SK-N-SH (cell line): ENCODE data around the gene FAM107B. TPM values are rescaled to one million over a fixed set of nuclear protein-coding genes. Genes with fewer than 3 reads are reported as not detected.

Source experiments
- CTCF ChIA-PET: fragments of 300-600, 350-600 bp; formaldehyde crosslinking; extraction: SDS; loops from one replicate; lab custom pipeline; 2021; lab: Yijun Ruan, JAX
- POLR2A ChIA-PET: fragments of 350-600 bp; sonication (Branson Sonifier 250); formaldehyde crosslinking; extraction: SDS; loops from one replicate; lab custom pipeline; 2020; ENCODE audit warnings: antibody characterized with exemption, inconsistent platforms; lab: Yijun Ruan, JAX
- DNase-seq: peaks from one replicate; pipeline ENCODE4 v3.0.0; 2012
- H2AFZ ChIP-seq: fragments of 200-600 bp; sonication (generic); 2 replicates; pipeline ENCODE4 v1.8.1; 2016; ENCODE audit warnings: antibody characterized with exemption, mild to moderate bottlenecking, low read depth
- H3F3A ChIP-seq: fragments of 200-600 bp; sonication (generic); replicated peaks from 2 replicates; pipeline ENCODE3; 2016; ENCODE audit warnings: antibody characterized with exemption, mild to moderate bottlenecking; ENCODE audit not compliant: insufficient read depth
- H3K27ac ChIP-seq, 2 experiments: fragments of 200-500 bp in 1 of 2; fragments of 200-600 bp in 1 of 2; sonication (Bioruptor generic) in 1 of 2; sonication (generic), shearing (Covaris generic) in 1 of 2; 2 replicates each; pipeline versions ENCODE4 v1.5.1 to v1.6.1; 2014 to 2016; ENCODE audit warnings: low read depth in 2 of 2, inconsistent platforms in 1 of 2, low read length in 1 of 2, mild to moderate bottlenecking in 1 of 2, mixed read lengths in 1 of 2
- H3K27me3 ChIP-seq: fragments of 200-600 bp; sonication (generic), shearing (Covaris generic); 2 replicates; pipeline ENCODE4 v1.6.1; 2016; ENCODE audit warnings: mixed run types; ENCODE audit not compliant: insufficient read depth
- H3K36me3 ChIP-seq, 2 experiments: fragments of 200-500 bp in 1 of 2; fragments of 200-600 bp in 1 of 2; sonication (Bioruptor generic) in 1 of 2; sonication (generic) in 1 of 2; replicated peaks in 1 of 2; 2 replicates each; pipeline versions ENCODE3 to v1.5.1; 2014 to 2016; ENCODE audit warnings: low read length in 1 of 2, mild to moderate bottlenecking in 1 of 2; ENCODE audit not compliant: insufficient read depth in 2 of 2, control insufficient read depth in 1 of 2
- H3K4me1 ChIP-seq, 2 experiments: fragments of 200-500 bp in 1 of 2; fragments of 200-600 bp in 1 of 2; sonication (Bioruptor generic) in 1 of 2; sonication (generic), shearing (Covaris generic) in 1 of 2; 2 replicates each; pipeline versions ENCODE4 v1.5.1 to v1.6.1; 2014 to 2016; ENCODE audit warnings: low read depth in 1 of 2, low read length in 1 of 2, mixed run types in 1 of 2; ENCODE audit not compliant: insufficient read depth in 2 of 2, control insufficient read depth in 1 of 2
- H3K4me2 ChIP-seq: fragments of 200-600 bp; sonication (generic), shearing (Covaris generic); 2 replicates; pipeline ENCODE4 v1.6.1; 2017; ENCODE audit warnings: mixed run types
- H3K4me3 ChIP-seq, 2 experiments: fragments of 200-500 bp in 1 of 2; fragments of 200-600 bp in 1 of 2; sonication (Bioruptor generic) in 1 of 2; sonication (generic), shearing (Covaris generic) in 1 of 2; 2 replicates each; pipeline versions ENCODE4 v1.5.1 to v1.8.1; 2014 to 2016; ENCODE audit warnings: low read depth in 2 of 2, inconsistent platforms in 1 of 2, low read length in 1 of 2, mild to moderate bottlenecking in 1 of 2, mixed read lengths in 1 of 2, moderate library complexity in 1 of 2
- H3K79me2 ChIP-seq: fragments of 200-600 bp; sonication (generic); 2 replicates; pipeline ENCODE4 v1.8.1; 2017; ENCODE audit warnings: mild to moderate bottlenecking; ENCODE audit not compliant: insufficient read depth
- H3K9ac ChIP-seq: fragments of 200-600 bp; sonication (generic); 2 replicates; pipeline ENCODE4 v1.6.1; 2017; ENCODE audit warnings: mixed run types
- H3K9me2 ChIP-seq: fragments of 200-600 bp; sonication (generic); 2 replicates; pipeline ENCODE4 v1.6.1; 2017; ENCODE audit warnings: mixed run types
- H3K9me3 ChIP-seq: fragments of 200-600 bp; sonication (generic); 2 replicates; pipeline ENCODE4 v1.6.1; 2017; ENCODE audit warnings: mixed run types, mild to moderate bottlenecking, moderate library complexity
- H4K20me1 ChIP-seq: fragments of 200-600 bp; sonication (generic); 2 replicates; pipeline ENCODE4 v1.6.1; 2017; ENCODE audit warnings: mild to moderate bottlenecking, mixed run types; ENCODE audit not compliant: insufficient read depth
- ELF1 ChIP-seq: IDR thresholded peaks from 2 replicates; pipeline ENCODE4 v1.4.0; 2012
- EP300 ChIP-seq, 2 experiments: IDR thresholded peaks; 2 replicates each; pipeline versions ENCODE4 v1.4.0 to v1.6.1; 2012; ENCODE audit warnings: borderline replicate concordance in 1 of 2, low read depth in 1 of 2, low read length in 1 of 2
- EZH2phosphoT487 ChIP-seq: fragments of 200-600 bp; sonication (generic); IDR thresholded peaks from 2 replicates; pipeline ENCODE4 v1.6.1; 2017; ENCODE audit warnings: low read depth, mixed run types, mild to moderate bottlenecking, antibody characterized with exemption, moderate library complexity, borderline replicate concordance
- GABPA ChIP-seq: IDR thresholded peaks from 2 replicates; pipeline ENCODE4 v1.4.0; 2012; ENCODE audit warnings: low read depth, mild to moderate bottlenecking
- IRF3 ChIP-seq: fragments of 150-350 bp; IDR thresholded peaks from 2 replicates; pipeline ENCODE4 v1.6.1; 2016; ENCODE audit warnings: mild to moderate bottlenecking, low read depth, low read length
- JUND ChIP-seq: IDR thresholded peaks from 2 replicates; pipeline ENCODE4 v1.4.0; 2012
- PBX3 ChIP-seq: IDR thresholded peaks from 2 replicates; pipeline ENCODE4; 2012
- RXRA ChIP-seq: IDR thresholded peaks from 2 replicates; pipeline ENCODE4 v1.4.0; 2012; ENCODE audit warnings: low read depth, mild to moderate bottlenecking, borderline replicate concordance
- TEAD4 ChIP-seq: IDR thresholded peaks from 2 replicates; pipeline ENCODE4 v1.4.0; 2012; ENCODE audit warnings: mild to moderate bottlenecking, borderline replicate concordance; ENCODE audit not compliant: insufficient read depth
- WGBS: methylation state at CpG from one replicate; pipeline ENCODE4 v1.1.6; 2017; ENCODE audit warnings: low lambda C conversion rate; 5-methylcytosine and 5-hydroxymethylcytosine counted together
- polyA plus RNA-seq, 3 experiments: library from polyadenylated mRNA; depleted of rRNA; stranded (reverse); fragments of >200 nt; gene quantifications; 2 replicates each; pipeline ENCODE4 v1.2.3, GENCODE V29; 2012
- TF ChIP-seq, protein P1 (sequence below): IDR thresholded peaks from 2 replicates; pipeline ENCODE4 v1.6.1; 2012; ENCODE audit warnings: mild to moderate bottlenecking, low read depth, low read length, moderate library complexity
- TF ChIP-seq, protein P2 (sequence below): IDR thresholded peaks from 2 replicates; pipeline ENCODE4 v1.4.0; 2012; ENCODE audit warnings: low read depth, borderline replicate concordance
- TF ChIP-seq, protein P3 (sequence below): fragments of 200-600 bp; sonication (generic); IDR thresholded peaks from 2 replicates; pipeline ENCODE4 v1.6.1; 2017; ENCODE audit warnings: antibody characterized with exemption, mild to moderate bottlenecking, moderate library complexity

The FAM107B gene
- polyA plus RNA-seq, 1 of the 3 experiments (the other 2 are of a cell fraction), result 1.0 TPM

GRCh38 chr10:14491811-14492210 is 282.9 kb downstream of the FAM107B start (continued):
- TF ChIP-seq PBX3 (no peak), EZH2phosphoT487 (no peak), IRF3 (no peak)

DNA sequence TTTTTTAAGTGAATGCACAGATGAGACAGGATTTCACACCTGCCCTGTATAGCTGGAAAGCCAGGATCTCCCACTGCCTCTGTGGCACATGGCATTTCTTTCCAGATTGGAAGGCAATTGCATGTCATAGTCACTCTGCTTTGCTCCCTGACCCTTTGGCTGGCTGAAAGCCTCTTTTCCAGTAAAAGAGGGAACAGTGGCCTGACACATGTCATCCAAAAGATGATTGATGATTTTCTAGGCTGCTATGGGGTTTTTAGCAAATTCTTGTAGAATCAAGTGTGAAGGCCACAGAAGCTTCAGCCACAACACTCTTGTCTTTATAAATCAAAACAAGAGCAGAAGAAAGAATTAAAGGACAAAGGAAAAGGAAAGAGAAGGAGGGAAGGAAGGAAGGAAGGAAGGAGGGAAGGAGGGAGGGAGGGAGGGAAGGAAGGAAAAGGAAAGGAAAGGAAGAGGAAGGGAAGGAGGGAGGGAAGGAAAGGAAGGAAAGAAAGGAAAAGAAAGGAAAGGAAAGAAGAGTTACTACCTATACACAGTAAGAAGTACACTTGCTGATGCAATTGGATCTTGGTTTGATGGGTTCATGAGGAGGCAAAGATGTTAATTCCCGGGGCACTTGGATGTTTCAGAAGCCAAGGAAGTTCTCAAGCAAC is 285.0 kb downstream of the FAM107B start:
- H3K9ac ChIP-seq, result no peak overlapping the region
- H3K9me3 ChIP-seq, result no peaks in the 10 kb centered on the region
- no peaks in the 10 kb centered on the region for H4K20me1 ChIP-seq
- H2AFZ ChIP-seq, result no peak overlapping the region
- WGBS, result 14% methylated on average over 1 of the region's 1 CpG
- H3K79me2 ChIP-seq, result no peaks in the 10 kb centered on the region
- no peak overlapping the region for H3K27ac ChIP-seq
- H3F3A ChIP-seq, result no peaks in the 10 kb centered on the region
- no peak for DNase-seq
- no peaks in the 10 kb centered on the region for H3K4me1 ChIP-seq
- TF ChIP-seq, protein P1, sequence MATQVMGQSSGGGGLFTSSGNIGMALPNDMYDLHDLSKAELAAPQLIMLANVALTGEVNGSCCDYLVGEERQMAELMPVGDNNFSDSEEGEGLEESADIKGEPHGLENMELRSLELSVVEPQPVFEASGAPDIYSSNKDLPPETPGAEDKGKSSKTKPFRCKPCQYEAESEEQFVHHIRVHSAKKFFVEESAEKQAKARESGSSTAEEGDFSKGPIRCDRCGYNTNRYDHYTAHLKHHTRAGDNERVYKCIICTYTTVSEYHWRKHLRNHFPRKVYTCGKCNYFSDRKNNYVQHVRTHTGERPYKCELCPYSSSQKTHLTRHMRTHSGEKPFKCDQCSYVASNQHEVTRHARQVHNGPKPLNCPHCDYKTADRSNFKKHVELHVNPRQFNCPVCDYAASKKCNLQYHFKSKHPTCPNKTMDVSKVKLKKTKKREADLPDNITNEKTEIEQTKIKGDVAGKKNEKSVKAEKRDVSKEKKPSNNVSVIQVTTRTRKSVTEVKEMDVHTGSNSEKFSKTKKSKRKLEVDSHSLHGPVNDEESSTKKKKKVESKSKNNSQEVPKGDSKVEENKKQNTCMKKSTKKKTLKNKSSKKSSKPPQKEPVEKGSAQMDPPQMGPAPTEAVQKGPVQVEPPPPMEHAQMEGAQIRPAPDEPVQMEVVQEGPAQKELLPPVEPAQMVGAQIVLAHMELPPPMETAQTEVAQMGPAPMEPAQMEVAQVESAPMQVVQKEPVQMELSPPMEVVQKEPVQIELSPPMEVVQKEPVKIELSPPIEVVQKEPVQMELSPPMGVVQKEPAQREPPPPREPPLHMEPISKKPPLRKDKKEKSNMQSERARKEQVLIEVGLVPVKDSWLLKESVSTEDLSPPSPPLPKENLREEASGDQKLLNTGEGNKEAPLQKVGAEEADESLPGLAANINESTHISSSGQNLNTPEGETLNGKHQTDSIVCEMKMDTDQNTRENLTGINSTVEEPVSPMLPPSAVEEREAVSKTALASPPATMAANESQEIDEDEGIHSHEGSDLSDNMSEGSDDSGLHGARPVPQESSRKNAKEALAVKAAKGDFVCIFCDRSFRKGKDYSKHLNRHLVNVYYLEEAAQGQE, result no peak
- TF ChIP-seq GABPA, result no peak
- TF ChIP-seq TEAD4, result no peak
- TF ChIP-seq EZH2phosphoT487, result no peak
- TF ChIP-seq JUND, result no peak
- no peak for TF ChIP-seq RXRA
- no peak for TF ChIP-seq PBX3
- no peak for TF ChIP-seq IRF3
- TF ChIP-seq ELF1, result no peak
- TF ChIP-seq, protein P2, sequence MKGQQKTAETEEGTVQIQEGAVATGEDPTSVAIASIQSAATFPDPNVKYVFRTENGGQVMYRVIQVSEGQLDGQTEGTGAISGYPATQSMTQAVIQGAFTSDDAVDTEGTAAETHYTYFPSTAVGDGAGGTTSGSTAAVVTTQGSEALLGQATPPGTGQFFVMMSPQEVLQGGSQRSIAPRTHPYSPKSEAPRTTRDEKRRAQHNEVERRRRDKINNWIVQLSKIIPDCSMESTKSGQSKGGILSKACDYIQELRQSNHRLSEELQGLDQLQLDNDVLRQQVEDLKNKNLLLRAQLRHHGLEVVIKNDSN, result no peak
- TF ChIP-seq, protein P3, sequence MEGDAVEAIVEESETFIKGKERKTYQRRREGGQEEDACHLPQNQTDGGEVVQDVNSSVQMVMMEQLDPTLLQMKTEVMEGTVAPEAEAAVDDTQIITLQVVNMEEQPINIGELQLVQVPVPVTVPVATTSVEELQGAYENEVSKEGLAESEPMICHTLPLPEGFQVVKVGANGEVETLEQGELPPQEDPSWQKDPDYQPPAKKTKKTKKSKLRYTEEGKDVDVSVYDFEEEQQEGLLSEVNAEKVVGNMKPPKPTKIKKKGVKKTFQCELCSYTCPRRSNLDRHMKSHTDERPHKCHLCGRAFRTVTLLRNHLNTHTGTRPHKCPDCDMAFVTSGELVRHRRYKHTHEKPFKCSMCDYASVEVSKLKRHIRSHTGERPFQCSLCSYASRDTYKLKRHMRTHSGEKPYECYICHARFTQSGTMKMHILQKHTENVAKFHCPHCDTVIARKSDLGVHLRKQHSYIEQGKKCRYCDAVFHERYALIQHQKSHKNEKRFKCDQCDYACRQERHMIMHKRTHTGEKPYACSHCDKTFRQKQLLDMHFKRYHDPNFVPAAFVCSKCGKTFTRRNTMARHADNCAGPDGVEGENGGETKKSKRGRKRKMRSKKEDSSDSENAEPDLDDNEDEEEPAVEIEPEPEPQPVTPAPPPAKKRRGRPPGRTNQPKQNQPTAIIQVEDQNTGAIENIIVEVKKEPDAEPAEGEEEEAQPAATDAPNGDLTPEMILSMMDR, result no peak
- TF ChIP-seq EP300 (IDR thresholded peaks at IDR 0.05; ENCODE audit: borderline replicate concordance in 1 of 2, low read depth in 1 of 2, low read length in 1 of 2), result no peak
- H3K4me3 ChIP-seq, result no peak overlapping the region
- H3K27me3 ChIP-seq, result no peaks in the 10 kb centered on the region
- H3K9me2 ChIP-seq, result no peaks in the 10 kb centered on the region
- H3K36me3 ChIP-seq, result no peaks in the 10 kb centered on the region
- ChIA-PET POLR2A (no interaction called here), CTCF (interaction anchor here (1.1 to 4.7 kb wide), 4 partner anchors 9 to 292 kb away, joined by 3 to 28 read pairs (median 4); no protein-coding TSS in a partner anchor)
- no peak overlapping the region for H3K4me2 ChIP-seq
